ENCODE measurements around the gene ZC3HAV1.

Gene ZC3HAV1

GRCh38 chr7:139016931-139017511 is 92.5 kb downstream of the ZC3HAV1 start:
- peak; percentile 79 for TF ChIP-seq CTCF (IDR thresholded peaks at IDR 0.05; ENCODE audit: low read depth, low read length)
- H3K4me3 ChIP-seq (ENCODE audit: low read depth, low read length) = no peak overlapping the region
- in situ Hi-C loops (cut with HindIII; ENCODE audit: low sequenced_read_pairs) = no loop called here
- peak; percentile 76 for DNase-seq (ENCODE audit: low read depth, low spot score)

GRCh38 chr7:139011373-139011772 is 98.1 kb downstream of the ZC3HAV1 start:
- in situ Hi-C loops (cut with HindIII; ENCODE audit: low sequenced_read_pairs) = no loop called here
- no peak for TF ChIP-seq CTCF (IDR thresholded peaks at IDR 0.05; ENCODE audit: low read depth, low read length)

GRCh38 chr7:139004321-139005090 is 105.0 kb downstream of the ZC3HAV1 start:
- no peak for TF ChIP-seq CTCF (IDR thresholded peaks at IDR 0.05; ENCODE audit: low read depth, low read length)
- H3K4me3 ChIP-seq (ENCODE audit: low read depth, low read length) = no peak overlapping the region
- DNase-seq (ENCODE audit: low read depth, low spot score) = no peak
- in situ Hi-C loops (cut with HindIII; ENCODE audit: low sequenced_read_pairs) = no loop called here

More at GRCh38 chr7:139011373-139011772, 98.1 kb downstream of the ZC3HAV1 start:
- no peak for DNase-seq (ENCODE audit: low read depth, low spot score)
- no peak overlapping the region for H3K4me3 ChIP-seq (ENCODE audit: low read depth, low read length)

- H3K4me3 ChIP-seq (ENCODE audit: low read depth, low read length) = no peak overlapping the region
- no peak for DNase-seq (ENCODE audit: low read depth, low spot score)
- in situ Hi-C loops (cut with HindIII; ENCODE audit: low sequenced_read_pairs) = no loop called here
- TF ChIP-seq CTCF (IDR thresholded peaks at IDR 0.05; ENCODE audit: low read depth, low read length) = no peak
Measured at GRCh38 chr7:138999414-138999813, 110.1 kb downstream of the ZC3HAV1 start.

All from astrocyte of the spinal cord (primary cell).